GM12878 (cell line): ENCODE data around the gene MSX2. TPM values are rescaled to one million over a fixed set of nuclear protein-coding genes. Genes with fewer than 3 reads are reported as not detected.

Experiments used
- ATAC-seq: fragments of 200-7000 bp; cut with Tn5 transposase; 3 replicates; pipeline ENCODE4 v1.9.1; 2020; ENCODE audit warnings: mild to moderate bottlenecking, moderate library complexity
- BruUV-seq: library from RNA; stranded (reverse); fragments of 400-500 nt; replicated peaks from 2 replicates; lab custom pipeline; 2021; lab: Mats Ljungman, UMichigan
- CTCF ChIA-PET: fragments of 300-600 bp; sonication (Branson Sonifier 250); formaldehyde crosslinking; extraction: SDS; loops from one replicate; lab custom pipeline; 2021; ENCODE audit warnings: inconsistent platforms; lab: Yijun Ruan, JAX
- POLR2A ChIA-PET: fragments of 350-600 bp; formaldehyde crosslinking; extraction: SDS; loops from one replicate; lab custom pipeline; 2021; ENCODE audit warnings: inconsistent platforms; lab: Charles Lee
- RAD21 ChIA-PET: fragments of 300-600 bp; sonication (Branson Sonifier 250); formaldehyde crosslinking; loops from one replicate; lab custom pipeline; 2023; ENCODE audit warnings: antibody characterized with exemption; ENCODE audit not compliant: unreplicated experiment; lab: Charles Lee
- SMC1A ChIA-PET: fragments of 300-600 bp; sonication (Branson Sonifier 250); formaldehyde crosslinking; loops from one replicate; lab custom pipeline; 2023; ENCODE audit not compliant: unreplicated experiment, uncharacterized antibody; lab: Charles Lee
- DNase-seq: peaks from one replicate; pipeline ENCODE4 v3.0.0-alpha.2; 2011; ENCODE audit warnings: low read depth, low spot score
- FAIRE-seq: peaks from 3 replicates; lab custom pipeline; 2011; peaks lifted over from hg19 to GRCh38; lab: Jason Lieb, UNC
- H2AFZ ChIP-seq: 2 replicates; pipeline ENCODE4 v1.6.0; 2011; ENCODE audit warnings: low read depth, low read length, control low read depth; ENCODE audit not compliant: control insufficient read depth
- H3K27ac ChIP-seq: 2 replicates; pipeline ENCODE4 v1.5.1; 2011; ENCODE audit warnings: control low read depth; ENCODE audit not compliant: control insufficient read depth, insufficient read depth
- H3K27me3 ChIP-seq, 2 experiments: replicated peaks in 1 of 2; 2 replicates each; pipeline versions ENCODE4 v1.6.0 to v1.6.1; 2011; ENCODE audit warnings: low read length in 1 of 2; ENCODE audit not compliant: control insufficient read depth in 2 of 2, insufficient read depth in 2 of 2
- H3K36me3 ChIP-seq, 2 experiments: 2 replicates each; pipeline ENCODE4 v1.5.1; 2011; ENCODE audit warnings: low read length in 1 of 2; ENCODE audit not compliant: control insufficient read depth in 2 of 2, insufficient read depth in 2 of 2
- H3K4me1 ChIP-seq: 2 replicates; pipeline ENCODE4 v1.6.1; 2011; ENCODE audit warnings: mild to moderate bottlenecking, low read length, moderate library complexity, mixed read lengths; ENCODE audit not compliant: control insufficient read depth, insufficient read depth
- H3K4me2 ChIP-seq: 2 replicates; pipeline ENCODE4 v1.6.0; 2011; ENCODE audit warnings: control low read depth; ENCODE audit not compliant: control insufficient read depth, insufficient read depth
- H3K4me3 ChIP-seq: fragments of 200-600 bp; sonication (generic); 2 replicates; pipeline ENCODE4 v1.5.1; 2016
- H3K79me2 ChIP-seq: 2 replicates; pipeline ENCODE4 v1.6.0; 2011; ENCODE audit warnings: low read length; ENCODE audit not compliant: control insufficient read depth, insufficient read depth
- H3K9ac ChIP-seq: 2 replicates; pipeline ENCODE4 v1.8.0; 2011; ENCODE audit warnings: low read length, control low read depth, mixed read lengths; ENCODE audit not compliant: control insufficient read depth, insufficient read depth
- H3K9me3 ChIP-seq: replicated peaks from 3 replicates; pipeline ENCODE4 v1.5.1; 2011; ENCODE audit warnings: mild to moderate bottlenecking, low read length; ENCODE audit not compliant: control insufficient read depth, insufficient read depth
- H4K20me1 ChIP-seq: 2 replicates; pipeline ENCODE4 v1.6.0; 2011; ENCODE audit not compliant: control insufficient read depth, insufficient read depth
- MXI1 ChIP-seq: fragments of 150-350 bp; IDR thresholded peaks from 2 replicates; pipeline ENCODE4 v1.6.1; 2011; ENCODE audit warnings: low read depth, mild to moderate bottlenecking, inconsistent platforms, low read length, improper control_type of control experiment
- SUZ12 ChIP-seq: fragments of 200-600 bp; sonication (generic); IDR thresholded peaks from one replicate; pipeline ENCODE4 v1.6.1; 2018; ENCODE audit warnings: antibody characterized with exemption, mild to moderate bottlenecking; ENCODE audit not compliant: unreplicated experiment
- TAF1 ChIP-seq: IDR thresholded peaks from 2 replicates; pipeline ENCODE4 v1.6.1; 2011; ENCODE audit warnings: mild to moderate bottlenecking, low read depth, low read length, borderline replicate concordance
- ZBED1 ChIP-seq: IDR thresholded peaks from 2 replicates; pipeline ENCODE4 v1.6.1; 2016; ENCODE audit warnings: borderline replicate concordance
- WGBS: methylation state at CpG from one replicate; pipeline ENCODE4 v1.1.6; 2016; ENCODE audit warnings: low lambda C conversion rate; ENCODE audit not compliant: insufficient replicate concordance, insufficient coverage; ENCODE audit errors: missing lambda C conversion rate; 5-methylcytosine and 5-hydroxymethylcytosine counted together
- in situ Hi-C: fragments of 300-500 bp; cut with MboI; formaldehyde crosslinking; loops from 9 replicates; pipeline ENCODE4 v1.14.3; 2018; ENCODE audit warnings: mixed read lengths
- intact Hi-C: fragments of 100-400 bp; cut with micrococcal nuclease; formaldehyde crosslinking; loops from one replicate; pipeline ENCODE4 v1.14.2; 2022; ENCODE audit not compliant: unreplicated experiment
- polyA plus RNA-seq, 11 experiments: library from polyadenylated mRNA; depleted of rRNA in 4 of 11; unstranded in 6 of 11; stranded (reverse) in 5 of 11; fragments of >200 nt; fragmentation: Nextera tagmentation in 4 of 11; fragmentation: Illumina TruSeq in 1 of 11; extraction: Ambion mirVana in 4 of 11; extraction: Trizol in 1 of 11; gene quantifications; 1 replicate in 1 of 11; 2 replicates in 10 of 11; pipeline versions ENCODE4 v1.2.1 to v1.2.3, GENCODE V29; 2011 to 2016; ENCODE audit warnings: inconsistent platforms in 2 of 11, missing spikeins in 2 of 11, low read depth in 1 of 11
- total RNA-seq, 4 experiments: library from RNA; depleted of rRNA in 3 of 4; stranded (reverse); fragments of >200 nt in 3 of 4; fragmentation: Illumina TruSeq in 1 of 4; extraction: Trizol in 1 of 4; gene quantifications; 2 replicates each; pipeline versions ENCODE4 v1.2.1 to v1.2.3, GENCODE V29; 2013 to 2021
- TF ChIP-seq, protein P1 (sequence below): fragments of 450-650 bp; conservative IDR thresholded peaks from 2 replicates; pipeline ENCODE4 v1.6.1; 2017; ENCODE audit warnings: mild to moderate bottlenecking, moderate library complexity

Gene MSX2
- total and polyA plus RNA-seq, 10 of the 15 experiments (the other 5 are each of a cell fraction or from before 2014, with no cell fraction given), result not detected

DNA sequence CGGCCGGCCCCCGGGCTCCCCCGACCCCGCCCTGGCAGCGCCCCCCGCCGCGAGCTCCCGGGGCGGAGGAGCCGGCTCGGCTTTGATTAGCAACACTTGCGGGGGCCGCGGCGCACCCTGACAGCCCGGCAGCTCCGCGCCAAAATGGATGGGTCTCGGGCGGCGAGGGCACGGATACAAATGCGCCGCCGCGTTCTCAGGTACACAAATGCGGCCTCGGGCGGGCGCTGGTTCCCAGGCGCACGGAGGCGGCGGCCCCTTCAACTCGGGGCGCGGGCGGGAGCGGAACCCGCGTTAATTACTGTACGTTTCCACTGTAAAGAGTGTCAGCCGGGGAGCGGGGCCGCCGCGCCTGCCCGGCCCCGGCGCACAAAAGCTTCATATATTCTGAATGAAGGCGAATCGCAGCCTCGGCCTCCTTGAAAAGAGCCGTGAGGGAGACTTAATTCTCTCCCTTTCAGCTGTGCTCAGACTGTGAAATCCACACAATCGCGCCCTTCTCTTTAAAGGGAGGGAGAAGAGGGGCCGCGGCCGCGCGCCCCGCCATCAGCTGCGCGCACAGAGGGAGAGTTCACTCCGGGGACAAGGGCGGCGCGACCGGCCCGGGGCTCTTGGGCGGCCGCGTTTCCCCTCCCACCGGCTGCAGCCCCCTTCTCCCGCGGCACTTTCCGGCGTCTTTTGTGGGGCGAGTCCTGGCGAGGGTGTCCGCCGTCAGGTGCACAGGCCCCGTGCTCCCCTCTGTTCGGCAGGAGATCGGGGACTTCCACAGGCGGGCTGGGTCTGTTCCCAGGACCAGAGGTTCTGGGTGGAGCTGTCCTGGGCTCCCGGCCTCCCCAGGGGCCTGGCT is 27.0 kb downstream of the MSX2 start:
- H2AFZ ChIP-seq, result no peak overlapping the region
- H3K27me3 ChIP-seq, result peaks cover 0 to 5% of the 10 kb centered on the region in 2 experiments; a peak in 2 of 4 replicates
- ChIA-PET SMC1A (no interaction called here), CTCF (interaction anchor here (0.7 kb wide), 1 partner anchor 11 kb away, joined by 3 read pairs; no protein-coding TSS in a partner anchor), RAD21 (no interaction called here), POLR2A (no interaction called here)
- in situ Hi-C loops, result no loop called here
- no peaks in the 10 kb centered on the region for H3K36me3 ChIP-seq
- no peaks in the 10 kb centered on the region for H3K9me3 ChIP-seq
- no peaks in the 10 kb centered on the region for H4K20me1 ChIP-seq
- H3K9ac ChIP-seq, result no peak overlapping the region
- intact Hi-C loops, result no loop called here
- 16% methylated on average over 59 of the region's 89 CpGs for WGBS
- ATAC-seq (no peak), DNase-seq (no peak), FAIRE-seq (no peak)
- no peak overlapping the region for H3K4me3 ChIP-seq
- H3K27ac ChIP-seq, result no peak overlapping the region
- BruUV-seq, result no TSS peak
- no peak for TF ChIP-seq ZBED1
- TF ChIP-seq, protein P1, sequence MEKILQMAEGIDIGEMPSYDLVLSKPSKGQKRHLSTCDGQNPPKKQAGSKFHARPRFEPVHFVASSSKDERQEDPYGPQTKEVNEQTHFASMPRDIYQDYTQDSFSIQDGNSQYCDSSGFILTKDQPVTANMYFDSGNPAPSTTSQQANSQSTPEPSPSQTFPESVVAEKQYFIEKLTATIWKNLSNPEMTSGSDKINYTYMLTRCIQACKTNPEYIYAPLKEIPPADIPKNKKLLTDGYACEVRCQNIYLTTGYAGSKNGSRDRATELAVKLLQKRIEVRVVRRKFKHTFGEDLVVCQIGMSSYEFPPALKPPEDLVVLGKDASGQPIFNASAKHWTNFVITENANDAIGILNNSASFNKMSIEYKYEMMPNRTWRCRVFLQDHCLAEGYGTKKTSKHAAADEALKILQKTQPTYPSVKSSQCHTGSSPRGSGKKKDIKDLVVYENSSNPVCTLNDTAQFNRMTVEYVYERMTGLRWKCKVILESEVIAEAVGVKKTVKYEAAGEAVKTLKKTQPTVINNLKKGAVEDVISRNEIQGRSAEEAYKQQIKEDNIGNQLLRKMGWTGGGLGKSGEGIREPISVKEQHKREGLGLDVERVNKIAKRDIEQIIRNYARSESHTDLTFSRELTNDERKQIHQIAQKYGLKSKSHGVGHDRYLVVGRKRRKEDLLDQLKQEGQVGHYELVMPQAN, result no peak
- peak; percentile 51 for TF ChIP-seq SUZ12
- TF ChIP-seq TAF1, result no peak
- no peak for TF ChIP-seq MXI1
- no peak overlapping the region for H3K4me2 ChIP-seq
- H3K4me1 ChIP-seq, result no peaks in the 10 kb centered on the region
- H3K79me2 ChIP-seq, result no peaks in the 10 kb centered on the region
